Thyroid gland (tissue), 4 donors: ENCODE data around the gene EFHD1. TPM values are rescaled to one million over a fixed set of nuclear protein-coding genes. Genes with fewer than 3 reads are reported as not detected.
"Not testable (repeated sequence)": the region's sequence is repeated elsewhere in the genome, so short reads cannot be mapped to it uniquely, and the experiment has no call there.

ENCODE experiments used
- DNase-seq, 2 donors: peaks; one replicate each; pipeline ENCODE4 v3.0.0-alpha.2; 2019
- H3K27ac ChIP-seq, 3 donors: fragments of 200-600 bp; sonication (generic); 1 replicate in 2 of 3; 2 replicates in 1 of 3; pipeline ENCODE4 v1.5.1; 2016 to 2019; ENCODE audit warnings: mild to moderate bottlenecking in 1 of 3, moderate library complexity in 1 of 3
- H3K27me3 ChIP-seq: fragments of 200-600 bp; sonication (generic); one replicate; pipeline ENCODE4 v1.5.1; 2019
- H3K36me3 ChIP-seq, 2 donors: fragments of 200-600 bp; sonication (generic); one replicate each; pipeline ENCODE4 v1.5.1; 2016 to 2019
- H3K4me1 ChIP-seq, 2 donors: fragments of 200-600 bp; sonication (generic); one replicate each; pipeline ENCODE4 v1.5.1; 2017 to 2019
- H3K4me3 ChIP-seq, 3 donors: fragments of 200-600 bp; sonication (generic); replicated peaks in 1 of 3; 1 replicate in 2 of 3; 2 replicates in 1 of 3; pipeline ENCODE4 v1.5.1; 2016; ENCODE audit warnings: mild to moderate bottlenecking in 1 of 3
- H3K9me3 ChIP-seq: fragments of 200-600 bp; sonication (generic); one replicate; pipeline ENCODE4 v1.5.1; 2017
- POLR2A ChIP-seq, 2 donors: fragments of 450-650 bp; IDR thresholded peaks; one replicate each; pipeline ENCODE4 v1.6.1; 2017; ENCODE audit warnings: antibody characterized with exemption in 2 of 2, mild to moderate bottlenecking in 2 of 2, moderate library complexity in 1 of 2
- WGBS, 2 donors: methylation state at CpG; one replicate each; pipeline ENCODE4 v1.1.5; 2017; 5-methylcytosine and 5-hydroxymethylcytosine counted together
- intact Hi-C: fragments of 100-400 bp; cut with DNase I; formaldehyde crosslinking; loops from one replicate; pipeline ENCODE4 v1.15.1; 2023
- total RNA-seq, 4 donors: library from RNA; depleted of rRNA; stranded (reverse); fragments of >200 nt; gene quantifications; one replicate each; pipeline ENCODE4 v1.2.3, GENCODE V29; 2016
- TF ChIP-seq, protein P1 (sequence below), 6 experiments: fragments of 200-600 bp in 3 of 6; fragments of 450-650 bp in 3 of 6; sonication (generic) in 3 of 6; IDR thresholded peaks; one replicate each; pipeline ENCODE4 v1.5.1; 2016 to 2019; ENCODE audit warnings: antibody characterized with exemption in 6 of 6, mild to moderate bottlenecking in 2 of 6, inconsistent platforms in 1 of 6, moderate library complexity in 1 of 6

Gene EFHD1
- total RNA-seq, 4 donors from 2014 or later: 6.9 to 17.5 (median 14.8) TPM

DNA sequence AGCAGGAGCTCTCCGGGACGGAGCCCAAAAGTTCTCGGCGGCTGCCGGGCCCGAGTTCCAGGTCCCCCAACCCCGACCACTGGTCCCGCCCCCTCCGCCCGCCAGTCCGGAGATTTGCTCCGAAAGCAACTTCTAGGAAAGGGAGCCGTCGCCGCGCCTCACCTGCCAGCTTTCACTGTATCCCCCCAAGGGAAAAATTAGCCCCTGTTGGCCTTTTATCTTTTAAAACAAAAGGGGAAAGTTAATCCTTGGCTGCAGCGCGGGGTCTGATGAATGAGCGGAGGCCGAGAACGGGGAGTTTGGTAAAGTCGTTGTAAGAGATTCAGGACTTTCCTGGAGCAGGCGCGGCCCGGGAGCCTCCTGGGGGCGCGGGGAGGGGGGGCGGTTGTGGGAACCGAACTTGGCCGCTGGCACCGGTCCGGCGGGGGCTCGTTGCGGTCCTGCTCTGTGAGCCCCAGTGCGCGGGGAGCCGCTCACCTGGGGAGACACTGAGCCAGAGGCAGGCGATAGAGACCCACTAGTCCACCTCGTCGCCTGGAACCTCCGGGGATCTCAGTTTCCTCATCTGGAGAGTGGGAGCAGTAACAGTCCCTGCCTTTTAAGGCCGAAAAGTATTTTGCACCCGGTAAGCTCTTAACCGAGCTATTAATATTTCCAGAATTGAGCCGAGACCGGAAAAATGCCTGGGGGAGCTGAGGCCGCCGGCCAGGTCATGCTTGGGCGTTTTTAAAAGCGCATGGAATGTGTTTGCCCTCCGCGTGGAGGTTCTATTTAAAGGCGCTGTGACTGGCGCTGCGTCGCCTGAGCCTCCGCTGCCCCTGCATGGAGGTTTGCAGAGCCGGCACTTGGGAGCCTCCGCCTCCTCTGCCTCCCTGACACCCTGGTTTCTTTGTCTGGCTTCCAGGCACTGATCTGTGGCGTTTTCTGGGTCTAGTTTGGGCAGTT lies 1.1 kb downstream of the EFHD1 start:
- H3K4me3 ChIP-seq: peak overlapping the region; percentile 39 to 77 (median 60)
- 10 to 14% methylated on average over 45 to 52 of the region's 61 CpGs for WGBS, 2 donors
- intact Hi-C loops: loop anchor here (10.0 kb wide), 1 partner anchor 60 kb away; the partner anchor contains the start of gene GIGYF2
- no peaks in the 10 kb centered on the region for H3K36me3 ChIP-seq
- TF ChIP-seq POLR2A (IDR thresholded peaks at IDR 0.05): no peak
- TF ChIP-seq, protein P1, sequence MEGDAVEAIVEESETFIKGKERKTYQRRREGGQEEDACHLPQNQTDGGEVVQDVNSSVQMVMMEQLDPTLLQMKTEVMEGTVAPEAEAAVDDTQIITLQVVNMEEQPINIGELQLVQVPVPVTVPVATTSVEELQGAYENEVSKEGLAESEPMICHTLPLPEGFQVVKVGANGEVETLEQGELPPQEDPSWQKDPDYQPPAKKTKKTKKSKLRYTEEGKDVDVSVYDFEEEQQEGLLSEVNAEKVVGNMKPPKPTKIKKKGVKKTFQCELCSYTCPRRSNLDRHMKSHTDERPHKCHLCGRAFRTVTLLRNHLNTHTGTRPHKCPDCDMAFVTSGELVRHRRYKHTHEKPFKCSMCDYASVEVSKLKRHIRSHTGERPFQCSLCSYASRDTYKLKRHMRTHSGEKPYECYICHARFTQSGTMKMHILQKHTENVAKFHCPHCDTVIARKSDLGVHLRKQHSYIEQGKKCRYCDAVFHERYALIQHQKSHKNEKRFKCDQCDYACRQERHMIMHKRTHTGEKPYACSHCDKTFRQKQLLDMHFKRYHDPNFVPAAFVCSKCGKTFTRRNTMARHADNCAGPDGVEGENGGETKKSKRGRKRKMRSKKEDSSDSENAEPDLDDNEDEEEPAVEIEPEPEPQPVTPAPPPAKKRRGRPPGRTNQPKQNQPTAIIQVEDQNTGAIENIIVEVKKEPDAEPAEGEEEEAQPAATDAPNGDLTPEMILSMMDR (IDR thresholded peaks at IDR 0.05): no peak
- no peaks in the 10 kb centered on the region for H3K9me3 ChIP-seq
- peaks cover 7 to 13% of the 10 kb centered on the region in 2 donors for H3K4me1 ChIP-seq
- peak; percentile 69 to 80 for DNase-seq
- H3K27ac ChIP-seq: peak overlapping the region; percentile 34 to 78 (median 61)
- no peaks in the 10 kb centered on the region for H3K27me3 ChIP-seq

DNA sequence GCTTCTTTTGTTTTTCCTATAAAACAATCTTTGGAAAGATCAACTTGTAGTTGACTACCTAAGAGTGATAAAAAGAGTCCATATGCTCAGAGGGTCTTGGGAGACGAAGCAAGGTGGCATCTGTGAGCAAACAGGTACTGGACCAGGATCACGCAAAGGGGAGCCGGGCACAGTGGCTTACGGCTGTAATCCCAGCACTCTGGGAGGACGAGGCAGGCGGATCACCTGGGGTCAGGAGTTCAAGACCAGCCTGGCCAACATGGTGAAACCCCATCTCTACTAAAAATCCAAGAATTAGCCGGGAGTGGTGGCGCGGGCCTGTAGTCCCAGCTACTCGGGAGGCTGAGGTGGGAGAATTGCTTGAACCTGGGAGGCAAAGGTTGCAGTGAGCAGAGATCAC lies 2.0 kb downstream of the EFHD1 start:
- Histone ChIP-seq H3K4me1 (peaks cover 7 to 13% of the 10 kb centered on the region in 2 donors), H3K27ac (peak overlapping the region in 2 of 3 donors; percentile 58 to 61)
- H3K27me3 ChIP-seq, H3K4me3 ChIP-seq, H3K9me3 ChIP-seq, H3K36me3 ChIP-seq, DNase-seq: not testable (repeated sequence)
- intact Hi-C loops: loop anchor here (10.0 kb wide), 1 partner anchor 59 kb away; the partner anchor contains the start of gene GIGYF2
- 95 to 97% methylated on average over 10 of the region's 10 CpGs for WGBS, 2 donors

DNA sequence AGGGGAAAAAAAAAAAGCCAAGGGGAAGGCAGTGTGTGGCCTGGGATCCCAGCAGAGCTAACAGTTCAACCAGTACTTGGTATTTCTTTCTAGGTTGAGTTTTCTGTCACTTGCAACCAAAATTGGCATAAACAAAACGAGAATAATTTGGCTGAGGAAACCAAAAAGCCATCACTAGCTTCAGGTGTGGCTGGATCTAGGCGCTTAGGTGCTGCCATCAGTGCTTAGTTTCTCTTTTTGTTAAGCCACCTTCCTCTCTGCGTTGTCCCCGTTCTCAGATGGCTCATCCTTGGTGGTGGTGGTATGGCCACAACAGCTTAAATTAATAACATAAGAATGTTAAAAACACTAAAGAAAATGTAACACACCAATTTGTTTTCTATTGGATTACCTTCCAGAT lies 2.4 kb downstream of the EFHD1 start:
- Histone ChIP-seq H3K4me1 (peaks cover 7 to 13% of the 10 kb centered on the region in 2 donors), H3K27me3 (no peaks in the 10 kb centered on the region), H3K9me3 (no peaks in the 10 kb centered on the region), H3K36me3 (no peaks in the 10 kb centered on the region), H3K27ac (no peak overlapping the region), H3K4me3 (no peak overlapping the region)
- 95 to 99% methylated on average over 4 of the region's 4 CpGs for WGBS, 2 donors
- no peak for TF ChIP-seq POLR2A (IDR thresholded peaks at IDR 0.05)
- TF ChIP-seq, protein P1 (IDR thresholded peaks at IDR 0.05): no peak
- no peak for DNase-seq
- intact Hi-C loops: loop anchor here (10.0 kb wide), 1 partner anchor 59 kb away; the partner anchor contains the start of gene GIGYF2

GRCh38 chr2:232636788-232637420 lies 3.5 kb downstream of the EFHD1 start:
- Histone ChIP-seq H3K27ac (peak overlapping the region in 1 of 3 donors; percentile 52), H3K9me3 (no peaks in the 10 kb centered on the region), H3K36me3 (no peaks in the 10 kb centered on the region), H3K4me1 (peaks cover 7 to 13% of the 10 kb centered on the region in 2 donors), H3K27me3 (no peaks in the 10 kb centered on the region), H3K4me3 (no peak overlapping the region)
- TF ChIP-seq, protein P1 (IDR thresholded peaks at IDR 0.05): no peak
- no peak for TF ChIP-seq POLR2A (IDR thresholded peaks at IDR 0.05)
- WGBS, 2 donors: 65 to 72% methylated on average over 16 of the region's 16 CpGs
- DNase-seq: peak; percentile 26 to 45
- intact Hi-C loops: loop anchor here (10.0 kb wide), 1 partner anchor 58 kb away; the partner anchor contains the start of gene GIGYF2

GRCh38 chr2:232637866-232638583 lies 4.6 kb downstream of the EFHD1 start:
- no peaks in the 10 kb centered on the region for H3K36me3 ChIP-seq
- no peak overlapping the region for H3K27ac ChIP-seq
- H3K4me1 ChIP-seq: peaks cover 7 to 13% of the 10 kb centered on the region in 2 donors
- no peak for DNase-seq
- H3K27me3 ChIP-seq: no peaks in the 10 kb centered on the region
- H3K4me3 ChIP-seq: no peak overlapping the region
- WGBS, 2 donors: 72% methylated on average over 11 of the region's 11 CpGs
- TF ChIP-seq POLR2A (IDR thresholded peaks at IDR 0.05): no peak
- TF ChIP-seq, protein P1 (IDR thresholded peaks at IDR 0.05): no peak
- no peaks in the 10 kb centered on the region for H3K9me3 ChIP-seq
- intact Hi-C loops: loop anchor here (10.0 kb wide), 1 partner anchor 57 kb away; the partner anchor contains the start of gene GIGYF2
